HAP-1 (cell line): ENCODE measurements around the gene RDX.
"Not testable (repeated sequence)": the region's sequence is repeated elsewhere in the genome, so short reads cannot be mapped to it uniquely, and the experiment has no call there.

Source experiments
- DNase-seq, 2 experiments: peaks; one replicate each; pipeline ENCODE4 v3.0.0-alpha.2; 2016 to 2020; ENCODE audit warnings: low spot score in 2 of 2
- H3K27me3 ChIP-seq: fragments of 250-450 bp; sonication (Bioruptor Pico); 2 replicates; pipeline ENCODE4 v1.5.1; 2020; ENCODE audit warnings: low read depth, mild to moderate bottlenecking, moderate library complexity
- H3K36me3 ChIP-seq: fragments of 250-450 bp; sonication (Bioruptor Pico); replicated peaks from 2 replicates; pipeline ENCODE4 v1.5.1; 2020; ENCODE audit warnings: mild to moderate bottlenecking
- H3K4me1 ChIP-seq: fragments of 250-450 bp; sonication (Bioruptor Pico); 2 replicates; pipeline ENCODE4 v1.5.1; 2020; ENCODE audit warnings: mild to moderate bottlenecking
- H3K4me3 ChIP-seq: fragments of 250-450 bp; sonication (Bioruptor Pico); 2 replicates; pipeline ENCODE4 v1.5.1; 2020; ENCODE audit warnings: mild to moderate bottlenecking, moderate library complexity
- H3K9me3 ChIP-seq: fragments of 250-450 bp; sonication (Bioruptor Pico); 2 replicates; pipeline ENCODE4 v1.5.1; 2020; ENCODE audit warnings: mild to moderate bottlenecking, moderate library complexity
- in situ Hi-C: fragments of 300-500 bp; cut with MboI; formaldehyde crosslinking; loops from 3 replicates; pipeline ENCODE4 v1.14.3; 2020; ENCODE audit warnings: low sequenced_read_pairs, inconsistent platforms, mixed read lengths

RDX gene

DNA sequence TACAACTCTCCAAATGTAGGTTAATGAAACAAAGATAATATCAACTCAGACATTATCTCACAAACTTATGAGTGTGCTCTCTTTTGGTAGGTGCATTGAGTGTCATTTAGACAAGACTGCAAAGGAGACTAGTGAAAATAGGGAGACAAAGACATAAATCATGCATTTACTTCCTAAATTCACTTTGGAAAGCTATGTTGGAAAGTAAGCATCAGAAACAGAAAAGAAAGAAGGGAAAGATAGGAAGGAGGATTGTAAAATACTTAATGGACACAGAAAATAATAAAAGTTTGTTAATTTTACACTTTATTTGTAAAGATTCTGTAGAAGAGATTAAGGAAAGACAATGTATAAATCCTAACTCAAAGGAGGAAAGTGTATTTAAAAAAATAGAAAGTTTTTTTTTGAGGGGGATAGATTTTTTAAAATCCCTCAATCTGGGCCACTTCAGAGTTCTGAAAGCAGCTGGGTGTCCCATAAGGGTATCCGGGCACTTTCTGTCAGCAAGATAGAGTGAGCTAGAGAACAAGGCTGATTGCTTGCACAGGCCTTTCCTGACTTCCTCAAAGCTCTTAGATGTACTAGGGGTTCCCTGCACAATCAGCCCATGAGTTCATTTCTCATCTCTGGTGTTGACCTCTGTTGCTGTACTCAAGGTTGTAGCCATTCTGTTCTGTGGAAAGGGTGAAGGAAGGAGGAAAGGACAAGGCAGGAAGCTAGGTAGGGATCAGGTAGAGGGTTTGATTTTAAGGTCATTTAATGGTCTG, 22.4 kb upstream of the RDX start:
- Histone ChIP-seq H3K4me3 (no peak overlapping the region), H3K36me3 (no peaks in the 10 kb centered on the region), H3K4me1 (peaks cover 23% of the 10 kb centered on the region), H3K9me3 (no peaks in the 10 kb centered on the region), H3K27me3 (no peaks in the 10 kb centered on the region)
- DNase-seq: no peak
- in situ Hi-C loops: no loop called here

DNA sequence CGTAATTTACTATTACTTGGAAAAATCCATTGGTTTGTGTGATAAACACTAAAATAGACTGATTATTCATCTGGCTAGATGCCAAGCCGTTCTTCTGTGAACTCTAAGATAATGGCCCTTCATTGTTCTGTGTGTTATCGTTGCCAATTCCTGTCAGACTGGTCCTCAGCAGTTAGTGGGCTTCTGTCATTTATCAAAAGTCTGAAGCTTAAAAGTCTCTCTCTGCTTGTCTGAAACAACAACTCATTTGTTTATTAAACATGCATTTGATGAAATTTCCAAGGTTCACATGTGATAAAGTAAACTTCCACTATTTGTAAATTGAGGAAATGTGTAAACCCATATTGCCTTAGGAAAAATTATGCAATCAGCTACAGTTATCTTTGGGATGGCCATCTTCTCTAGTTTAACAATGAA, 21.1 kb upstream of the RDX start:
- in situ Hi-C loops: no loop called here
- H3K4me1 ChIP-seq: peaks cover 23% of the 10 kb centered on the region
- no peak for DNase-seq
- no peaks in the 10 kb centered on the region for H3K36me3 ChIP-seq
- no peaks in the 10 kb centered on the region for H3K9me3 ChIP-seq
- H3K4me3 ChIP-seq: no peak overlapping the region
- H3K27me3 ChIP-seq: no peaks in the 10 kb centered on the region

DNA sequence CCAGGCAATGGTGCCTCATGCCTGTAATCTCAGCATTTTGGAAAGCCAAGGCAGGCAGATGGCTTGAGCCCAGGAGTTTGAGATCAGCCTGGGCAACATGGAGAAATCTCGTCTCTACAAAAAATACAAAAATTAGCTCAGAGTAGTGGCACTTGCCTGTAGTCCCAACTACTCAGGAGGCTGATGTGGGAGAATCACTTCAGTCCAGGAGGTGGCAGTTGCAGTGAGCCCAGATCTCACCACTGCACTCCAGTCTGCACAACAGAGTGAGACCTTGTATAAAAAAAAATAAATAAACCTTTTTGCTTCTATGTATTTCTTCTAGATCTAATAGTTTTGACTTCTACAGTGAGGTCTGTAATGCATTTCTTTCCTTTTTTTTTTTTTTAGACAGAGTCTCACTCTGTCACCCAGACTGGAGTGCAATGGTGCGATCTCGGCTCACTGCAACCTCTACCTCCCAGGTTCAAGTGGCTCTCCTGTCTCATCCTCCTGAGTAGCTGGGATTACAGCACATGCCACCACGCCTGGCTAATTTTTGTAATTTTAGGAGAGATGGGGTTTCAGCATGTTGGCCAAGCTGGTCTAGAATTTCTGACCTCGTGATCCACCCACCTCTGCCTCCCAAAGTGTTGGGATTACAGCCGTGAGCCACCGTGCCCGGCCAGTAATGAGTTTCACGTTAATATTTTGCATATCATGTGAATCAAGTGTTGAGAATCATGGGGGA, 18.1 kb upstream of the RDX start:
- no peaks in the 10 kb centered on the region for H3K27me3 ChIP-seq
- H3K36me3 ChIP-seq: no peaks in the 10 kb centered on the region
- H3K4me1 ChIP-seq: peaks cover 23% of the 10 kb centered on the region
- H3K9me3 ChIP-seq: no peaks in the 10 kb centered on the region
- in situ Hi-C loops: no loop called here
- no peak for DNase-seq
- H3K4me3 ChIP-seq: no peak overlapping the region

DNA sequence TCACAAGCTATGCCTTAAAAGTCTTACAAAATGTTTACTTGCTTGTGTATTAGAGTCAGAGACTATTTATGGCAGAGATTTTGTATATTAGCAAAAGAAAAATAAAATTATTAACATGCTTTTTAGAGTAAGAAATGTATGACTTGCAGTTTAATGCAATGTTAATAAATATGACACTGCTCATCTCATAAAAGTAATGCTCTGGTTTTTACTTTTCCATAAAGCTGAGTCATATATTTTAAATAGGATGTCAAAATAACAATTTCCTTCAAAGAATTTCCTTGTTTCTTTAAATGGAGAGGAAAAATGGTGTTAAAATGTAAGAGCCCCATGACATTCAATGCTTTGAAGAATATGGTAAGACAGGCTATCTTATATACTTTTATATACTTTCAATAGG, 16.3 kb upstream of the RDX start:
- H3K9me3 ChIP-seq: no peaks in the 10 kb centered on the region
- H3K4me3 ChIP-seq: no peak overlapping the region
- in situ Hi-C loops: no loop called here
- H3K27me3 ChIP-seq: no peaks in the 10 kb centered on the region
- no peak for DNase-seq
- peaks cover 10% of the 10 kb centered on the region for H3K4me1 ChIP-seq
- H3K36me3 ChIP-seq: no peaks in the 10 kb centered on the region

DNA sequence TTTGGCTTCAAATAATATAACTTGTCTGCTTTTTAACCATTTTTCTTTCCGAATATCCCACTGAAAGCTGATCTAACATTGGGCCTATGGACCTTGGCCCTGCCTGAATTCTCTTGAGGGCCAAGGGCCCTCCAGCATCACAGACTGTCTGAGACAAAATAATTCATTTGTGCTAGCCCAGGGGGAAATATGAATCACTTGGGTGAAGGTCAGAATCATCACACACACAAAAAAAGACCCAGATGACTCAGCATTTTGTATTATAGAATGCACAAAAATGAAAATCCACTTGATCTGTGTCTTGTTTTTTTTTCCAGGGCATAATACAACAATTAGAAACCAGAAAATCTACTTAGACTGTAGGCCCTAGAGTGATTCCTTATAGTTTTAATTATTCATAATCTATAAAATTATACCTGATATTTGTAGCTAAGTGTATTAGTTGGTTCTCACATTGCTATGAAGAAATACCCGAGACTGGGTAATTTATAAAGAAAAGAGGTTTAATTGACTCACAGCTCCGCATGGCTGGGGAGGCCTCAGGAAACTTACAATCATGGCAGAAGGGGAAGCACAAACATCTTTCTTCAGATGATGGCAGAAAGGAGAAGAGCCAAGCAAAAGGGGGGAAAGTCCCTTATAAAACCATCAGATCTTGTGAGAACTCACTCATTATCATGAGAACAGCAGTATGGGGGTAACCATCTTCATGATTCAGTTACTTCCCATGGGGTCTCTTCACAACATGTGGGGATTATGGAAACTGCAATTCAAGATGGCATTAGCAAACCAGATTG, 15.6 kb upstream of the RDX start:
- H3K36me3 ChIP-seq: no peaks in the 10 kb centered on the region
- in situ Hi-C loops: no loop called here
- peaks cover 3% of the 10 kb centered on the region for H3K4me1 ChIP-seq
- no peaks in the 10 kb centered on the region for H3K9me3 ChIP-seq
- no peaks in the 10 kb centered on the region for H3K27me3 ChIP-seq
- H3K4me3 ChIP-seq: no peak overlapping the region
- DNase-seq: no peak

DNA sequence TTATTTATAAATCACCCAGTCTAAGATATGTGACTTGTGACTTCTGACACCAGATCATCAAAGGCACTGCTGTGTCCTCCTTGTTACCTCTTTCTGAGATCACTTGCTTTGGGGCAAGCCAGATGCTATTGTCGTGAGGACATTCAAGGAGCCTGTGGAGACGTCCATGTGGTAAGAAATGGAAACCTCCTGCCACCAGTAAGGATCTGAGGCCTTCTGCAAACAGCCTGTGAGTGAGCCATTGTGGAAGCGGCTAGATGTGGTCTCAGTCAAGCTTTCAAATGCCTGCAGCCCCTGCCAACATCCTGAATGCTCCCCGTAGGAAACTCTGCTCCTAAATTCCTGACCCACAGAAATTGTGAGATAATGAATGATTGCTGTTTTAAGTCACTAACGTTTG, 11.7 kb upstream of the RDX start:
- Histone ChIP-seq H3K36me3 (no peaks in the 10 kb centered on the region), H3K4me3 (no peak overlapping the region), H3K9me3 (no peaks in the 10 kb centered on the region), H3K4me1 (peaks cover 10% of the 10 kb centered on the region), H3K27me3 (no peaks in the 10 kb centered on the region)
- no peak for DNase-seq
- in situ Hi-C loops: no loop called here

DNA sequence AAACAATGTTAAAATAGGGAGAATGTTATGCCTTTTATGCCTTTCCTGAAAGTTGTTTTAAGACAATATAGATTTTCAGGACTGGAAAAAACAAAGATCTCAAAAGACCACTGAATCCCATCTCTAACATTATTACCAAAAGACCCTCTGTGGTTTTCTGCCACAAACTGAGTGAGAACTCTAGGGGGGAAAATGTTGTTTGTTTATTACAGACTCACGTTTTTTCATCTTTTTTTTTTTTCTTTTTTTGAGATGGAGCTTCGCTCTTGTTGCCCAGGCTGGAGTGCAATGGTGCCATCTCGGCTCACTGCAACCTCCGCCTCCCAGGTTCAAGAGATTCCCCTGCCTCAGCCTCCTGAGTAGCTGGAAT, 9.6 kb upstream of the RDX start:
- H3K27me3 ChIP-seq, H3K36me3 ChIP-seq, H3K9me3 ChIP-seq, in situ Hi-C loops, DNase-seq, H3K4me1 ChIP-seq, H3K4me3 ChIP-seq: not testable (repeated sequence)

DNA sequence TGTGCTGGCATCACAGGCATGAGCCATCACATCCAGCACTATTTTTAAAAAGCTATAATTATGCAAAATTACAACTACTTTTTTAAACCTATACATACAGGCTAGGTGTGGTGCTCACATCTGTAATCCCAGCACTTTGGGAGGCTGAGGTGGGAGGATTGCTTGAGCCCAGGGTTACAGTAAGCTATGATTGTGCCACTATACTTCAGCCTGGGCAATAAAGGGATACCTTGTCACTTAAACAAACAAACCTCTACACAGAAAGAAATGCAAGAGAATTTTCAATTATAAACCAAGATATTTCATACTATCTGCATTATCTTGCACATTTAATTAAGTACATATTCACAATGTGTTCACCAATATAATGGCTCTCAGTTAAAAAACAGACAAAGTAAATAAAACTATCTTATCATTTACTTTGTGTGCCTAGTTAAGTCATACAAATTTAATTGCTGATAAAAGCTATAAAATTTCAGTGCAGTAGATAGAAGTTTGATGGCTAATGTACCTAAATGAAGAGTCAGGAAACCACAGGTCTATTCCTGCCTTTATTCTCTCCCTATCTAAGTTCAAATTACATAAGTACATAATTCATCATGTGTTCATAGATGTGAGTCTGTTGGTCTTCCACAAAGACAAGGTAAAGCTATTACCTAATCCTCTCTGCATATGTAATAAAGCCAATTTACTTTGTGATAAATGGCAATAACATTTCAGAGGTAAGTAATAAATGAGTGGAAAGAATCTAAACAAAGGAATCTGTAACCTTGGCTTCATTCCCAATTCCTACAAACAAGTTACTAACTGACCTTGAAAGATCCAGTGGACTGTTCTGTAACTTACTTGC, 9.0 kb upstream of the RDX start:
- no peaks in the 10 kb centered on the region for H3K27me3 ChIP-seq
- peak in 1 of 2 experiments; percentile 71 for DNase-seq
- H3K4me3 ChIP-seq: no peak overlapping the region
- in situ Hi-C loops: no loop called here
- H3K9me3 ChIP-seq: no peaks in the 10 kb centered on the region
- peaks cover 8% of the 10 kb centered on the region for H3K4me1 ChIP-seq
- H3K36me3 ChIP-seq: no peaks in the 10 kb centered on the region

DNA sequence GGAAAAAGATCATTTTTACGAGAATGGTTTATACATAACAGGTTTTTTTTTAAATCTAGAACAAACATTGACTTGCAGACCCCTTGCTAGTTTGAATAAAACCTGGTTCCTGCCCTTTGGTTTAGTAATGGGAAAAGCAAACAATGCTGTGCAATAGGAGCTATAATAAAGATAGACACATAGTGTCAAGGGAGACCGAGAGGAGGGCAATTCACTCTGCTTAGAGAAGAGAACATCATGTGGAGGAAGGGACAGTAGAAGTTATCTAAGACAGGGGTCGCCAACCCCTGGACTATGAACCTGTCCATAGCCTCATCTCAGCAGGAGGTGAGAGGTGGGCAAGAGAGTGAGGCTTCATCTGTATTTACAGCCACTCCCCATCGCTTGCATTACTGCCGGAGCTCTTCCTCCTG, 7.0 kb upstream of the RDX start:
- in situ Hi-C loops: no loop called here
- H3K27me3 ChIP-seq: no peaks in the 10 kb centered on the region
- no peak overlapping the region for H3K4me3 ChIP-seq
- DNase-seq: no peak
- no peaks in the 10 kb centered on the region for H3K36me3 ChIP-seq
- H3K4me1 ChIP-seq: peaks cover 8% of the 10 kb centered on the region
- H3K9me3 ChIP-seq: no peaks in the 10 kb centered on the region

DNA sequence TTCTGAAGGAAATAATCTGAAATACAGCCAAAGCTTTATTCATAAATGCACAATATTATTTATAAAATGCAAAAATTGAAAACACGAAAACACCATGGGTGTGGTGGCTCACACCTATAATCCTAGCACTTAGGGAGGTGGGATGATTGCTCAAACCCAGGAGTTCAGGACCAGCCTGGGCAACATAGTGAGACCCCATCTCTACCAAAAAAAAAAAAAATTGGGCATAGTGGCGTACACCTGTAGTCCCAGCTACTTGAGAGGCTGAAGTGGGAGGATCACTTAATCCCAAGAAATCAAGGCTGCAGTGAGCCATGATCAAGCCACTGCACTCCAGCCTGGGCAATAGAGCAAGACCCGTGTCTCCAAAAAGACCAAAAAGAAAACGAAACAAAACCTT, 5.2 kb upstream of the RDX start:
- peaks cover 16% of the 10 kb centered on the region for H3K4me1 ChIP-seq
- no peaks in the 10 kb centered on the region for H3K9me3 ChIP-seq
- no peaks in the 10 kb centered on the region for H3K27me3 ChIP-seq
- no peak for DNase-seq
- in situ Hi-C loops: no loop called here
- H3K4me3 ChIP-seq: no peak overlapping the region
- no peaks in the 10 kb centered on the region for H3K36me3 ChIP-seq

DNA sequence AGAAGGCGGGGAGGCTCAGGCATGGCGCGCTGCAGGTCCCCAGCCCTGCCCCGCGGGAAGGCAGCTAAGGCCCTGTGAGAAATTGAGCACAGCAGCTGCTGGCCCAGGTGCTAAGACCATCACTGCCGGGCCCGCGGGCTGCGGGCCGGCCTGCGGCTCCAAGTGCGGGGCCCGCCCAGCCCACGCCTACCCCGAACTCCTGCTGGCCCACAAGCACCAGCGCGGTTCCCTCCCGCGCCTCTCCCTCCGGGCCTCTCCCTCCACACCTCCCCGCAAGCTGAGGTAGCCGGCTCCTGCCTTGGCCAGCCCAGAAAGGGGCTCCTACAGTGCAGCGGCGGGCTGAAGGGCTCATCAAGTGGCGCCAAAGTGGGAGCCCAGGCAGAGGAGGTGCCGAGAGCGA, 4.6 kb upstream of the RDX start:
- no peak overlapping the region for H3K4me3 ChIP-seq
- in situ Hi-C loops: no loop called here
- DNase-seq: no peak
- H3K27me3 ChIP-seq: no peaks in the 10 kb centered on the region
- no peaks in the 10 kb centered on the region for H3K36me3 ChIP-seq
- H3K9me3 ChIP-seq: no peaks in the 10 kb centered on the region
- peaks cover 16% of the 10 kb centered on the region for H3K4me1 ChIP-seq

DNA sequence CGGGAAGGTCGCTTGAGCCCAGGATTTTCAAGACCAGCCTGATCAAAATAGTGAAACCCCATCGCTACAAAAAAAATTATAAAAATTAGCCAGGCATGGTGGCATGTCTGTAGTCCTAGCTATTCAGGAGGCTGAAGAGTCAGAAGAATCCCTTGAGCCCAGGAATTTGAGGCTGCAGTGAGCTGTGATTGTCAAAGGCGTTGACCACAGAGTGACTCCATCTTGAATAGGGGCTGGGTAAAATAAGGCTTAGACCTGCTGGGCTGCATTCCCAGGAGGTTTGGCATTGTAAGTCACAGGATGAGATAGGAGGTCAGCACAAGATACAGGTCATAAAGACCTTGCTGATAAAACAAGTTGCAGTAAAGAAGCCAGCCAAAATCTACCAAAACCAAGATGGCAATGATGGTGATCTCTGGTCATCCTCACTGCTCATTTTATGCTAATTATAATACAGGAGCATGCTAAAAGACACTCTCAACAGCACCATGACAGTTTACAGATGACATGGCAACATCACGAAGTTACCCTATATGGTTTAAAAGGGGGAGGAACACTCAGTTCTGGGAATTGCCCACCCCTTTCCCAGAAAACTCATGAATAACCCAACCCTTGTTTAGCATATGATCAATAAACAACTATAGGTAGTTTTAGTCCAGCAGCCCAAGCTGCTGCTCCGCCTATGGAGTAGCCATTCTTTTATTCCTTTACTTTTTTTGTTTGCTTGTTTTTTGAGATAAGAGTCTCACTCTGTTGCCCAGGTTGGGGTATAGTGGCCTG, 2.8 kb upstream of the RDX start:
- no peaks in the 10 kb centered on the region for H3K27me3 ChIP-seq
- DNase-seq: no peak
- H3K36me3 ChIP-seq: no peaks in the 10 kb centered on the region
- no peak overlapping the region for H3K4me3 ChIP-seq
- in situ Hi-C loops: no loop called here
- peaks cover 8% of the 10 kb centered on the region for H3K4me1 ChIP-seq
- H3K9me3 ChIP-seq: no peaks in the 10 kb centered on the region

DNA sequence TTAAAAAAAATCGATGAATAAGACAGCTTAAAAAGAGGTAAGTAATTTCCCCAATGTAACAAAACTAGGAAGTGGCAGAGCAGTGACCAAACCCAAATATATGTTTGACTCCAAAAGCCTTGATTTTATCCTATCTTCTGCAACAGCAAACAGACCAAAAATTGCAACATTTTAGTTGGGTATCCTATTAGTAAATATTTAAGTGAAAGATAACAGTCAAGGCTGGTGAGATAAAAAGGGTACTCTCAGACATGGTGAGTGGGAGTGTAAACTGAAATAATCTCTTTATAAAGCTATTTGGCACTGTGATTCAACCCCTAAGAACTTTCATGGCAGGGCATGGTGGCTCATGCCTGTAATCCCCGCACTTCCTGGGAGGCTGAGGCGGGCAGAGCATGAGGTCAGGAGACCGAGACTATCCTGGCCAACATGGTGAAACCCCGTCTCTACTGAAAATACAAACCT, 1.9 kb upstream of the RDX start:
- DNase-seq: no peak
- Histone ChIP-seq H3K9me3 (0 out of 2 replicates have a peak, but pooled peaks cover 2% of the 10 kb centered on the region), H3K4me3 (no peak overlapping the region), H3K4me1 (peaks cover 13% of the 10 kb centered on the region), H3K27me3 (no peaks in the 10 kb centered on the region), H3K36me3 (no peaks in the 10 kb centered on the region)
- in situ Hi-C loops: no loop called here
